Lung microvascular endothelial cell (primary cell): ENCODE measurements around the gene SELENOF. TPM values are rescaled to one million over a fixed set of nuclear protein-coding genes. Genes with fewer than 3 reads are reported as not detected.
"Not testable (repeated sequence)": the region's sequence is repeated elsewhere in the genome, so short reads cannot be mapped to it uniquely, and the experiment has no call there.

ENCODE experiments used
- DNase-seq, 2 donors: peaks; one replicate each; pipeline versions ENCODE4 v3.0.0 to v3.0.0-alpha.2; 2010; ENCODE audit warnings: low read depth in 2 of 2
- total RNA-seq: library from RNA; depleted of rRNA; stranded (reverse); fragments of >200 nt; gene quantifications from 2 replicates; pipeline ENCODE4 v1.2.1, GENCODE V29; 2014

SELENOF gene
- total RNA-seq, 1 donor from 2014 or later: 161 TPM

- no peak for DNase-seq
Measured at GRCh38 chr1:86860020-86860419, 53.9 kb downstream of the SELENOF start.

GRCh38 chr1:86858524-86859261 lies 55.2 kb downstream of the SELENOF start:
- no peak for DNase-seq

- DNase-seq: no peak
Measured at GRCh38 chr1:86856196-86856595, 57.7 kb downstream of the SELENOF start.

- no peak for DNase-seq
Measured at GRCh38 chr1:86854352-86854751, 59.6 kb downstream of the SELENOF start.

GRCh38 chr1:86852782-86853408 lies 61.0 kb downstream of the SELENOF start:
- DNase-seq: no peak

- no peak for DNase-seq
Measured at GRCh38 chr1:86852289-86852688, 61.6 kb downstream of the SELENOF start.

GRCh38 chr1:86849756-86850155 lies 64.2 kb downstream of the SELENOF start:
- no peak for DNase-seq

- DNase-seq: no peak
Measured at GRCh38 chr1:86848654-86849053, 65.3 kb downstream of the SELENOF start.

DNA sequence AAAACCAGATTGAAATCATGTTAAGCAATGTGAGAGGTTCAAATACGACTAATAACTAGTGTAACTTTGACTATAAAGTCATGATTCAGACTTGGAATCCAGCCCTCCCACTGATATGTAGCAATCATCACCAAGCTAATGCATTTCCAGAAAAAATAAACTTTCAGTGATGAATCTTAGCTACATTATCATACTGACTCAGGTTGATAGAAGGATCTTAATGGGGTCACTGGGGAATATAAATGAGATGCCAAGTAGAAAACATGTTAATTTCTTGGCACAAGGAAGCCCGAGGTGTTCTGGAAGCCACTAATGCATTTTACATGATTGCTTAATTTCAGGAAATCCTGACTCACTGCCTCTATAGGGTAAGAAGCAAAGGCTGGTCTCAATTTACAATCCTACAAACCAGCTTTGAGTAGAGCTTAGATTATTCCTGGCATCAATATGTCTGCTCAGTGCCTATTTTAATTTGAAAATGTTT lies 67.7 kb downstream of the SELENOF start:
- peak; percentile 13 to 34 for DNase-seq

- DNase-seq: no peak
Measured at GRCh38 chr1:86845514-86845913, 68.4 kb downstream of the SELENOF start.

- no peak for DNase-seq
Measured at GRCh38 chr1:86841116-86841515, 72.8 kb downstream of the SELENOF start.

GRCh38 chr1:86833461-86834215 lies 80.3 kb downstream of the SELENOF start:
- DNase-seq: peak; percentile 84 to 89

DNA sequence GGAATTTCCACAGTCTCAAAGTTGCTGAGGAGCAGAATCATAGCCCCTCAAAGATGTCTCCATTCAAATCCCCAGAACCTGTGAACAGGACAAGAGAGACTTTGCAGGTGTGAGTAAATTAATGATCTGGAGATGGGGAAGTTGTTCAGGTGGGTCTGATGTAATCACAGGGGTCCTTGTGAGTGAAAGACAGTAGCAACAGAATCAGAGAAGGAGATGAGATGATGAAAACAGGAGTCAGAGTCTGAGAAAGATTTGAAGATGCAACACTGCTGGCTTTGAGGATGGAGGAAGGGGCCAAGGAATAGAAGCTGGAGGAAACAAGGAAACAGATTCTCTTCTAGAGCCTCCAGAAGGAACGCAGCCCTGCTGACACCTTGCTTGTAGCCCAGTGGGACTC lies 81.5 kb downstream of the SELENOF start:
- no peak for DNase-seq

DNA sequence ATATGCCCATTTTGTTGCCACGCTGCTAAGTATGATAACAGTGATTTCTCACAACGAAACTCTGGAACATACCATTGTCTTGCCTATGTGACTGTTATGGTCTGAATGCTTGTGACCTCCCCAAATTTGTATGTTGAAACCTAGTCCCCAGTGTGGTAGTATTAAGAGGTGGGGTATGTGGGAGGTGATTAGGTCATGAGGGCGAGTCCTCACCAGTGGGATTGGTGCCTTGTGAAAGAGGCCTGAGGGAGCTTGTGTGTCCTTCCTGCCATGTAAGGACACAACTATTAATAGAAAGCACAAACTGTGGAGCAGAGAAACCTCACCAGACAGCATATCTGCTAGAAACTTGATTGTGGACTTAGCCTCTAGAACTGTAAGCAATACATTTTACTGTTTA lies 84.6 kb downstream of the SELENOF start:
- no peak for DNase-seq

- DNase-seq: no peak
Measured at GRCh38 chr1:86828024-86828423, 85.9 kb downstream of the SELENOF start.

- no peak for DNase-seq
Measured at GRCh38 chr1:86826856-86827255, 87.1 kb downstream of the SELENOF start.

DNA sequence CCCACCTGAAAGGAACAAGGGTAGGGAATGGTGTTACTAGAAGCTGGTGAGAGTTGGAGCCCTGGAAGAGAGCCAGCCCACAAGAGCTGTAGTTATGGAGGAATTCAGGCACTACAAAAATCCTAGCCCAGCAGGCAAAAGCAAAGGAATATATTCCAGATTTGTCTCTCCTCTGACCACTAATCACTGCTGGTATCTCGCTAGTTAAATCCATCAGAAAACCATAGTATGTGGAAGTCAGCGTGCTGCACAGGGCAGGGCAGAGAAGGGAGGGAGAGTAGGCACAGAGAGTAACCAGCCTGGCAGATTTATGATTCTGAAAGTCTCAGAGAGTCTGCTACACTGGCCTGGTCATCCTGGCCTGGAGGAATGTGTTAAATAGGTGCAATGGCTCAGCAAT lies 88.6 kb downstream of the SELENOF start:
- no peak for DNase-seq

- no peak for DNase-seq
Measured at GRCh38 chr1:86823821-86824500, 90.0 kb downstream of the SELENOF start.

DNA sequence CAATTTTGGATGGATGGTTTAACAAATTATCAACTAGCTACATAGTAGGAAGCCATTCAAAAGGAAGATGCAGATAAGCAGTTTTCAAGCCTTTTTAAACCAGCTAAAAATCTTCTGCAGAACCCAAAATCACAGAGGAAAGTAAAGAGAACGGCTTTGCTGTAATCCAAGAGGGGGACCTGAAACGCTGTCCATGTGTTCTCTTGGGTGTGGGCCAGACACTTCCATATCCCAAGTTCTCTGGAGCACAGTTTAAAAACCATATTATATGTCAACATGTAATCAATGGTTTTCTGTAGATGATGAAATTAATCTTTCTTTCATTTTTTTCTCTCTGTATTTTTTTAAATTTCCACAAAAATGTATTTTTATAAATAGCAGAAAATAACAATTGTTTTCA lies 90.5 kb downstream of the SELENOF start:
- DNase-seq: no peak

DNA sequence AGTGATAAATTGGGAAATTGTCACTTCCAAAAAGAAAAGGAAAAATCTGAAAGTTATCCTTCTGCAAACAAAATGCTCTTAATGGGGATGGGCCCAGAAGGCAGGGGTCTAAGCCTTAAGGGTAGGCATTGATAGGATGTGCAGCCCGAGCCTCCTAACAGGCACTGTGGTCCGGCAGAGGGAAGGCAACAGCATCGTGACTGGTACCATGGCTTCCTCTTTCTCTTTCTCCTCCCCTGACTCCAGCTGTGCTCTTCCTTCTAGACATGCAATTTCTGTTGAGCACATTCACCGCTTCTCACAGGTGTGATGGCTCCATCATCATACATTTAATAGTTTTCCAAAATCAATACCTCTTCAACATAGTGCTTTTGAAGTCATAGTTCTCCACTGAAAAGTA lies 91.5 kb downstream of the SELENOF start:
- no peak for DNase-seq

DNA sequence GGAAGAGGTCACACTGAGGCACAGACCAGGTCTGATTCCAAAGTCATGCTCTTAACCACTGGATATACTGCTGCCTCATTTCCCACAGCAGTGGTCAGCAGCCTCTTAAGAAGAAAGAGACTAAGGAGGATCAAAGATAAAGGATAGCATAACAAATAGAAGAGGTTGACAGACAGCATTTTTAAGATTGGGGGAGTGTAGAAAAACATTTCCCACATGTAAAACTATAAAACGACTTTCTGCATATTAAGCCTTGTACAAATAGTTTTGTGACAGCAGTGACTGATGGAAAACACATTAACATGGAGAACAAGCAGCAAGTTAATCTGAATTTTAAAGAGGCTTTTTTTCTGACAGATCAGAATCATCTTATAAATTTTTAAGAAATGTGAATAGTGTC lies 92.0 kb downstream of the SELENOF start:
- DNase-seq: no peak

DNA sequence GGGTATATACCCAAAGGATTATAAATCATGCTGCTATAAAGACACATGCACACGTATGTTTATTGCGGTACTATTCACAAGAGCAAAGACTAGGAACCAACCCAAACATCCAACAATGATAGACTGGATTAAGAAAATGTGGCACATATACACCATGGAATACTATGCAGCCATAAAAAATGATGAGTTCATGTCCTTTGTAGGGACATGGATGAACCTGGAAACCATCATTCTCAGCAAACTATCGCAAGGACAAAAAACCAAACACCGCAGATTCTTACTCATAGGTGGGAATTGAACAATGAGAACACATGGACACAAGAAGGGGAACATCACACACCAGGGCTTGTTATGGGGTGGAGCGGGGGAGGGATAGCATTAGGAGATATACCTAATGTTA lies 94.0 kb downstream of the SELENOF start:
- DNase-seq: not testable (repeated sequence)
